GM18861 (cell line): ENCODE measurements around the gene UBE2Q1.

Experiments used
- ATAC-seq: cut with Tn5 transposase; IDR thresholded peaks from one replicate; pipeline ENCODE4 v1.9.1; 2021; ENCODE audit not compliant: unreplicated experiment

Gene UBE2Q1

DNA sequence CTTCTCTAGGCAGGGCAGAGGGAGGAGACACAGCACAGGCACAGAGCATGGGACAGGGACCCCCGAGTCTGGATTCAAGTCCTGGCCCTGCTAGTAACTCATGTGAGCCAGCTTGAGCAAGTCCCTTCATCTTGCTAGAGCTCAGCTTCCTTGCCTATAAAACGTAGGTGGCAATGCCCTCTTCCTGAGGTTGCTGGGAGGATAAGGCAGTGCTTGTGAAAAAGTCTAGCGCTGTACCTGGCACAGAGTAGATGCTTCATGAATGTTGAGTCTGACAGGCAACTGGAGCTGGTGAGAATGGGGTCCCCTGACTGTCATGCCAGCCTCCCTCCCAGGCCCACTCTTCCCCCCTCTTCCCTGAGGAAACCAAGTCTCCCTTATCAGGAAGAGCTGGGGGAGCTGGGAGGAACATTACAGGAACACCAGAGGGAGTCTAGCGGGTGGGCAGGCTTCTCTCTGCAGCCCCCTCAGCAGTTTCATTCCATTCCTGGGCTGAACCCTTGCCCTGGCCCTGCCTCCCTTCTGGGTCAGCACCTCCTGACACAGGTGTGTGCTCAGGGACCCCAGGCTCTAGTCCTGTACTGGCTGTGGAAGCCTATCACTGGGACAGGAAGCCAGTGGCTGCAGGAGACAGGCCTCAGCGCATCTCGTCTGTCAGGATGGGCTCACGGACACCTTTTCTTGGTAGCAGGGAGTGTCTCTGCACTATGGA, 19.0 kb upstream of the UBE2Q1 start:
- ATAC-seq: no peak

DNA sequence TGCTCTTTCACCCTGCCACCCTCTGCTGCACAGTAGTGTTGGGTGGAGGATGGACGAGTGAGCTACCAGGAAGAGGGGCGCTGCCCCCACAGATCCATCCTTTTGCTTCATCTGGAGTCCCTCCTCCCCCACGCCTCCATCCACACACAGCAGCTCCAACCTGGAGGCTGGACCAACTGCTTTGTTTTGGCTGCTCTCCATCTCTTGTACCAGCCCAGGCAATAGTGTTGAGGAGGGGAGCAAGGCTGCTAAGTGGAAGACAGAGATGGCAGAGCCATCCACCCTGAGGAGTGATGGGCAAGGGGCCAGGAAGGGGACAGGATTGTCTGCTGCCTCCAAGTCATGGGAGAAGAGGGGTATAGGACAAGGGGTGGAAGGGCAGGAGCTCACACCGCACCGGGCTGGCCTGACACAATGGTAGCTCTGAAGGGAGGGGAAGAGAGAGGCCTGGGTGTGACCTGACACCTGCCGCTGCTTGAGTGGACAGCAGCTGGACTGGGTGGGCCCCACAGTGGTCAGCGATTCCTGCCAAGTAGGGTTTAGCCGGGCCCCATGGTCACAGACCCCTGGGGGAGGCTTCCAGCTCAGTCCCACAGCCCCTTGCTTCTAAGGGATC, 17.6 kb upstream of the UBE2Q1 start:
- ATAC-seq: no peak

DNA sequence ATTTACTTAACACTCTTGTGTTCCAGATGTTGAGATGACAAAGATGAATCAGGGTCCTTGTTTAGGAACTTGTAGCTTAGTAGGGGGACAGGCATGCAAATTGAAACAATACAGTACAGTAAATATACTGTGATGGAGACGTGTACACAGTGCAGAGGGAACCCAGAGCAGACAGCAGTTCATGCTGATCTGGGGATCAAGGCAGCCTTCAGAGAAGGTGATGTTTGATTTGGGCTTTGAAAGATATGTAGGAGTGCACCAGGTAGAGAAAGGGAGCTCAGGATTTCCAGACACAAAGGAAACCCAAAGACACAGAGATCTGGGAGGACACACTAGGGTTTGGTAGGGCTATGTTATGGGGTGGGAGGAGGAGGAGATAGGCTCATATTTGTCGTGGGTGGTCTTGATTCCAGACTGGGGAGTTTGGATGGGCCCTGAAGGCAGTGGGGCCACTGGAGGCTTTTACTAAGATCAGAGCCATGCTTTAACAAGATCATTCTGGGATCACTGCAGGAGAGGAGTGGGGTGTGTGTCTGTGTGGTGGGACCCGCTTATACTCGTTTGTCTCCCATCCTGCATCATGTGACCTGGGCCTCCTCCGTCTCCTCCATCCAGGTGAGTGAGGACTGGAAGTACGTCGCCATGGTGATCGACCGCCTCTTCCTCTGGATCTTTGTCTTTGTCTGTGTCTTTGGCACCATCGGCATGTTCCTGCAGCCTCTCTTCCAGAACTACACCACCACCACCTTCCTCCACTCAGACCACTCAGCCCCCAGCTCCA, 16.9 kb upstream of the UBE2Q1 start:
- no peak for ATAC-seq

DNA sequence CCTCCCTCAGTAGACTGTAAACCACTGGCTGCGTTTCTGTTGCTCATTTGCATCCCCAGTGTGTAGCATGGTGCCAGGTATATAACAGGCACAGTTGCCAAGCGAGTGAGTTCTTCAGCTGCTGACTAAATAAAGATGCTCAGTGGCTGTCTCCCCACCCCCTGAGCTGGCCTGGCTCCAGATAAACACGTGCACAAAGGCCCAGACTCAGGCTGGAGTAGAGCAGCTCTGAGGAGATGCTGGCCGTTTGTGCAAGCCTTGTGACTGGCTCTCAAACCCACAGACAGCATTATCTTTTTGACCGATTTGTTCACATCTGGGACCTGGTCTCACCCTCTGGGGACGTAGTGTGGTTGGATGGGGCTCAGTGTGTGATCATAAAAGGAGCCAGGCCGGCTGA, 16.3 kb upstream of the UBE2Q1 start:
- no peak for ATAC-seq

DNA sequence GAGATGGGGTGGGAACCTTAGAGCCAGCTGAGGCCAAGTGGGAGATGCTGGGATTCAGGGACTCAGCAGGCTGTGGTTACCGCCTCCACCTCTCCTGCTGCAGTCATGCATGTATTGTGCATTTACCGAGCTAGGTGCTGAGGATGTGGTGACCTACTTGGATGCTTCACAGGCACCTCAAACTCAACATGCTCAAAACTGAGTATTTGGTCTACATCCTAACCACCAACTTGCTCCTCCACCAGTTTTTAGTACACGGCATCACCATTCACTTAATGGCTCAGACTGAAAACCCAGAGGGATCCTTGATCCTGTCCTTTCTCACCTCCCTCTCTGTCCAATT, 14.7 kb upstream of the UBE2Q1 start:
- ATAC-seq: no peak

DNA sequence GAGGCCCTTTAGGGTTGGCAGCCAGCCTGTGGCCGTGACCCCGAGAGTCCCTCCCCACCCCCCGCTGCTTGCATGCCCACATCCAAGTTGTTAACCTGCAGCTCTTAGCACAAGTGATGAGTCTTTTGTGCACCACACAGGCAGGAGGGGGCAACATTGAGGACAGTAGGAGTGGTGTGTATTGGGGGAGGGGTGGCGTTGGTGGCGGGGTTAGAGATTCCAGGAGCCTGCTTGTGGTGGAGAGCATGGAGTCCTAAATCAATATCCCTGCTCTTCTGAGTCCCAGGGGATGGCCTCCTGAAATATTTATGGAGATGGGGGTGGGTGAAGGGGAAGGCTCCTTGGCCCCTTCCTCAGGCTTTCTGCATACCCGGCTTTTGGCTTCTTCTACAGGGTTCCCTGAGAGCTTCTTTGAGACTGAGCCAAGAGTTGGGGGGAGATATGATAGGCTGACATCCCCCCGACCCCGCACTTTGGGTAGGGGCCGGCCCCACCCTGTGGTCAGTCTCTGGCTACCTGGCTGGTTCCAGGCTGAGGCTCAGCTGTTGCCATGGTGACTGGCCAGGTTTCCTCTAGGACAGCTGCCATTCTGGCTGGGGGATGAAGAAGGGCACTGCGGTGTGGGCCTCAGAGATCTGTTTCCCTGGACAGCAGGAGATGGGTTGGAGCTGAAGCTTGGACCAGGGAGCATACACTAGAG, 14.2 kb upstream of the UBE2Q1 start:
- ATAC-seq: no peak

DNA sequence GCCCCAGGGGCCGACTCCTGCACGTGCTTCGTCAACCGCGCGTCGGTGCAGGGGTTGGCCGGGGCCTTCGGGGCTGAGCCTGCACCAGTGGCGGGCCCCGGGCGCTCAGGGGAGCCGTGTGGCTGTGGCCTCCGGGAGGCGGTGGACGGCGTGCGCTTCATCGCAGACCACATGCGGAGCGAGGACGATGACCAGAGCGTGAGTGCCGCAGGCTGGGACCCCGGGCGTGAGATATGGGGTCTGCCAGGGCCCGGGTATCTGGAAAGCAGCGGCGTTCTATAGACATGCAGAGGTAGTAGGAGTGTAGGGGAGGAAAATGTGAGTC, 13.5 kb upstream of the UBE2Q1 start:
- no peak for ATAC-seq

DNA sequence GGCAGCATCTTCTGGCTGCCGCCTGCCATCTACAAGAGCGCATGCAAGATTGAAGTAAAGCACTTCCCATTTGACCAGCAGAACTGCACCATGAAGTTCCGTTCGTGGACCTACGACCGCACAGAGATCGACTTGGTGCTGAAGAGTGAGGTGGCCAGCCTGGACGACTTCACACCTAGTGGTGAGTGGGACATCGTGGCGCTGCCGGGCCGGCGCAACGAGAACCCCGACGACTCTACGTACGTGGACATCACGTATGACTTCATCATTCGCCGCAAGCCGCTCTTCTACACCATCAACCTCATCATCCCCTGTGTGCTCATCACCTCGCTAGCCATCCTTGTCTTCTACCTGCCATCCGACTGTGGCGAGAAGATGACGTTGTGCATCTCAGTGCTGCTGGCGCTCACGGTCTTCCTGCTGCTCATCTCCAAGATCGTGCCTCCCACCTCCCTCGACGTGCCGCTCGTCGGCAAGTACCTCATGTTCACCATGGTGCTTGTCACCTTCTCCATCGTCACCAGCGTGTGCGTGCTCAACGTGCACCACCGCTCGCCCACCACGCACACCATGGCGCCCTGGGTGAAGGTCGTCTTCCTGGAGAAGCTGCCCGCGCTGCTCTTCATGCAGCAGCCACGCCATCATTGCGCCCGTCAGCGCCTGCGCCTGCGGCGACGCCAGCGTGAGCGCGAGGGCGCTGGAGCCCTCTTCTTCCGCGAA, 12.9 kb upstream of the UBE2Q1 start:
- no peak for ATAC-seq

DNA sequence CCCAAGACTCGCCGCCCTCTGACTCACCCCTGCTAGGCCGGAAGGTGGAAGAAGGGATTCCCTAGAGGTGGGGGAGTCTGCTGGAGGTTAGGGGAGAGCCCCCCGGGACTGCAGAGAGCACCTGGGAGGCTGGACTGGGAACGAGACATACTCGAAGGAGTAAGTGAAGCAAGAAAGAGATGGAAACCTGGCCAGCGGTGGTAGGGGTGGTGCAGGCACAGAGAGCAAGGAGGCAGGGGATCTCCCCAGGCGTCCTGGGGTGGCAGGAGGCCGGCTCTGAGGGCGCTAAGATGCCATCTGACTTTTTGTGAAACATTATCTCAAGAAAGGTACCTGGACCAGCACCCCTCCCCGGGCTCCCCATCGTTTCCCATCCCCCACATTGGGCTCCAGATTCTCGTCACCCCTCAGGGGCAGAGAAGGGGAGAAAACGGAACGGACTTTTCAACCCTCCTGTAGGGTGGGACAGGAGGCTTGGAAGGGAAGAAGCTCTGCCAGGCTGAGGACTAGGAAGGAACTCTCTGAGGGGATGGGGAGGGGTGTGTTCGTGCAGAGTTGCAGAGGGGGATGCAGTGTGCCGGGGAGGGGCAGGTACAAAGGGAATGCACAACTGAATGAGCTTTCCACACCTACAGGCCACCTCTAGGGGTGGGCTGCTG, 9.8 kb upstream of the UBE2Q1 start:
- no peak for ATAC-seq

DNA sequence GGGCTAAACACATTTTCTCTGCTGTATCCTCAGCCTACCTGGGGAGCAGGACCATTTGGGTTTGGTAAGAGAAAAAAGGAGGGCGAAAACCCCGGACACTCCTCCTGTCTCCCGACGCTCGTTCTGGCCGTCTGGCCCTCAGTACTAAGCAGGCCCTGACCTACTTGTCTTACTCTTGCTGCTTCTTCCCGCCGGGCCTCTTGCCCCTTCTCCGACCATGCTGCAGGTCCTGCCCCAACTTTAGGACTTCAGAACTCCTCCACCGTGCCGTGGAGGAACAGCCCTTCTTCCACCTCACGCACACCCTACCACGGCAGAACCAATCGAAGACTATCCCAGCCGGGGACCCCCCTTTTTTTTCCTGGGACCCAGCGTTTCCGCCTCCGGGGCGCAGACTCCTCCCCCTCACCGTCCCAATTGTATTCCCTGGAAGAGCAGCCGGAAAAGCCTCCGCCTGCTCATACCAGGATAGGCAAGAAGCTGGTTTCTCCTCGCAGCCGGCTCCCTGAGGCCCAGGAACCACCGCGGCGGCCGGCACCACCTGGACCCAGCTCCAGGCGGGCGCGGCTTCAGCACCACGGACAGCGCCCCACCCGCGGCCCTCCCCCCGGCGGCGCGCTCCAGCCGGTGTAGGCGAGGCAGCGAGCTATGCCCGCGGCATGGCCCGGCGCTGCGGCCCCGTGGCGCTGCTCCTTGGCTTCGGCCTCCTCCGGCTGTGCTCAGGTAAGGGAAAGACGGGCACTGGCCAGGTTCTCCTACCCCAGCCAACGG, 9.1 kb upstream of the UBE2Q1 start, which contains the start of gene CHRNB2:
TSS of gene CHRNB2 (plus strand) at position 393 of the 771 bp plus-strand sequence. CDS start at position 660, 267 bp downstream.
- ATAC-seq: no peak

DNA sequence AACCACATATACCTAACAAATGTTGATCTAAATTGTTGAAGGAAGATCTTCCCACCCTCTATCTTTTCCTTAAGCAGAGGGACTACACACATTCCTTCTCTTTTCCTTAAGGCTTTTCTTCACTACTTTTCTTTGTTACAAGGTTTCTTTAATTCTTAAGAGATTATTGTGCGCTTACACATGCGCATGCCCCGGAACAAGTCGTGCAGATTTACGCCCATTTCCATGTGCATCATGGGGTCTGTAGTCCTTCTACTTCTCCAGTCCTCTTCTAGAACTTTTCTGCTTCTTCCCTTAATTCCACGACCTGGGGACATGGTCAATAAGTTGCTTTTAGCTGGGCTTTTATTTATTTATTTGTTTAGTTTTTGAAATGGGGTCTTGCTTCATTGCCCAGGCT, 7.4 kb upstream of the UBE2Q1 start:
- no peak for ATAC-seq

DNA sequence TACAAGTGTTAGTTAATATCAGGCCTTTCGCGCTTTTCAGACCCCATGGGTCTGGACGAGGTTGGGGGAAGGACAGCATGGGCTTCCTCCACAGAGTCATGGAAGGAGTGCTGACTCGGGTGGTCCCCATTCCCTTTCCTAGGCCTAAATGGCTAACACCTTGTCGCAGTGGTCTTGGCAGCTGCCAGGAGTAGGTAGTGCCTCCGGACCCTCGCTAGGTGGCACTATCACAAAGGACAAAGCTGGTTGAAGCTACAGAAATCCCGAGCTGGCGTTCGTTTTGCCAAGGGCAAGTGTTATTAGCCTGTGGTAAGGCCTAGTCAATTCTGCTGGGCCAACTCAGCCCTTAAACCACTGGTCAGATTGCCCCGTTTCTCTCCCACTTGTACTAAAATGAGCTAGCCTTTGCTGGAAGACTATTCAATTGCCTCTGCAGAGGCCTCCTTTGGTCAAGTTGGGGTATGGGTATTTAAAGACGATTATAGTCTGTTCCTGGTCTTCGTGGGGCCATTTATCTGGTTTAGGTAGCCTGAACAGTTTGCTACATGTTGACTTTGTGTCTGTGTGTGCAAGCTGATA, 1.1 kb upstream of the UBE2Q1 start:
- ATAC-seq: peak; percentile 47

DNA sequence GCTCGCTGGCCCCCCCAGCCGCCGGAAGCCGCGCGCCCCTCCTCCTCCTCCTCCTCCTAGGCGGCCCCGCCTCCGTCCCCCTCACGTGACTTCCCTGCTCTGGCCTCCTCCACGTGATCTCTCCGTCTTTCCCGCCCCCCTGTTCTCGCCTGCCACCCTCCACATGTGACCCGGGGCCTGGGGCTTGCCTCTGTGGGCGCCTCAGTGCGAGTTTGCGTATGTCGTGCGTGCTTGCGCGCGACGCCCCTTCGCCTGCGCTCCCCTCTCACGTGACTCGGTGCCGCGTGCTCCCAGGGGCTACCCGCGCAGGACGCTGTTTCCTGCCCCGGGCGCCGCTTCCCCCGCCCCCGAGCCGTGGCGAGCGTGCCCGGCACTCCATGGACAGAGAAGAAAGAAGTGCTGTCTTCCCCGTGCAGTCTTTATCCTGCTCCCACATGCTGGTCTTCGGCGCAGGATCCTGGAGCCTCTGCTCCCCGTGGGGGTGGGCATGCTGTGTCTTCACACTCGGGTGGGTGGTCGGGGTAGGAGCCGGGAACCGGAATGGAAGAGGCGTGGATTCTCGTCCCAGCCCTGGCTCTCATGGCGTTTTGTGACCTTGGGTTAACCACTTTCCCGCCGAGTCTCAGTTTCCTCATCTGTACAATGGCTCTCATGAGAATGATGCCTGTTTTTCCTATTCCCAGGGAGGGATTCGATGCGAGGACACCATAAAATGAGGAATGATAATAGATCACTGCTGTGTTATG, 431 bp upstream of the UBE2Q1 start:
- peak; percentile 83 for ATAC-seq

DNA sequence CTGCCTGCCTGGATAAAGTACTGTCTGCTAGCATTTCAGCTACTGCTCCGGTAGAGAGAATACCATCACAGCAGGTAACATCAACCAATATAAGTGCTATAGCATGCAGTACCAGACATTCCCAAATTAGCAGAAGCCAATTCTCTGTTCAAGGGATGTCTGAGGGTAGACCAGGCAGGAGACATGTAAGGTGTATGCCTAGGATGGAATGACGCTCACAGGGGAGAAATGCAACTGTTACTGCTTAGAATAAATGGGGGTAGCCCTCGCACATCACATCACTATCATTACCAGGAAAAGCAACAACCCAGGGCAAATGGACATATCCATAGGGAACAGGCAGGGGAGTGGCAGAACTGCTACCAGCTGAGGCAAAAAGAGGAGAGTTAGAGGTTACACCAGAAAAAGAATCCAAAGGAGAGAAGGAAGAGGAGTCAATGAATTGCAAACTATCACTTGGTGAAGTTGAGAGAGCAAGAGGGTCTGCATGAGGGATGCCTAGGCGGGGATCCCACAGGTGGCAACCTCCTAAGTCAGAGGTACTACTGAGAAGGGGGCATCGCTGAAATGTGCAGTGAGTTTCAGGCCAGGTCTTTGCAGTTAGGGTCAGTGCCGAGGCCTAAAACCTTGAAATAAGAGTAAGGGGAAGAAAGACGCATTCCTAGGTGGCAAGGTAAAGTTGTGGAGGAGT, 1.1 kb downstream of the UBE2Q1 start:
- no peak for ATAC-seq

DNA sequence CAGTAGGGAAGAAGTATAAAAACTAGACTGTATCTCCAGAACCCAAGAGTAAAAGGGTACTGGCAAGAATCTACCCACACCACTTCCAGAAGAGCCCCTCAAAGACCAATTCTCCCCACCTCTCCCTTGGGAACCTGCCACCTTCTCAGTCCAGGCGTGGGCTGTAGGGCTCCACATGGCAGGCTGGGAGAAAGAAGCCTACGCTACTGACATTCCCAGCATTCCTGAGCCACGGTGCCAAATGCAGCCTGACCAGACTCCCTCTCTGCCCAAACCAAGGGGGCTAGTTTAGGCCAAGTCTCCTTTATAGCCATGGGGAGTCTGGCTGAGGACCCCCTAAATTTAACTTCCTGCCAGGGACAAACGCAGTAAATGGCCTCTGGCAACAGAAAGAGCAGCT, 2.0 kb downstream of the UBE2Q1 start:
- ATAC-seq: no peak

DNA sequence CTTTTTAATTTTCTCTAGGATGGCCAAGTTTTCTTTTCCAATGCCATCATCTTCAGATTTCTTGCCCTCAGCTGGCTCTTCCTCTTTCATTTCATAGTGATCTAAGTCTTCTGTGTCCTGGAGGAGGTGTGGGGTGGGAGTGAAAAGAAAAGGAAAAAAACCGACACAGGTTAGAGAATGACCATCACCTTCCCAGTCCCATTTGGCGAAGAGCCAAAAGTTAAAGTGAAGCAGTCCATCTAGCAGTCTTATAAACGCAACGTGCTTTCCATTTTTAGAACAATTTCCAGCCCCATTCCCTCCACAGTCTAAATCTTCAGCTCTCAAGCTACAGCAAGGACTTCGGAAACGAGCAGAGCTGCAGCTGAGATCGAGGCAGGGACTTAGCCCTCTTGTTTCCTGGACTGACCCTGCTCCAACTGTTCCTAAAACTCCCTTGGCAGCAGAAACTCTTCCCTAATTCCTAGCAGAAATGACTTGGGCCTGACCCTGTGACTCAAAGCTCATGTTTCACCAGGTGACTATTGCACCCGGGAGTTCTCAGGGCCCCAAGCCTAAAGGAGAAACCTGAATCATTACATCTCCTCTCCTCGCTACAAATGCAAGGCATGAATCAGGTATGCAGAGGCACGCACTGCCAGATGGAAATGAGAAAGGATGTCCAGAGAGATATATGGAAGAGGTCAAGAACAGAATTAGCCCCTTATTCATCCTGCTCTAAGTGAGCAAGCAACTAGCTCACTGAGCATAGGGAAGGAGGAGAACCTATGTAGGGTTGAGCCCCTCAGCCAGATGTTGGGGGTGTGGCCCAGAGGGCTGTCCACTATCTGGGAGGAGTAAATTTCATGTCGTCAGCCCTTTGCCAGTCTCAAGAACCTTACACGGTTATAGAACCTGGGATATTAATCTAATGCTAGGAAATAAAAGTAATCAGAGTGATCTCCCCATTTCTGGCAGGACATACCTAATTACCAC, 5.1 kb downstream of the UBE2Q1 start:
- ATAC-seq: no peak

DNA sequence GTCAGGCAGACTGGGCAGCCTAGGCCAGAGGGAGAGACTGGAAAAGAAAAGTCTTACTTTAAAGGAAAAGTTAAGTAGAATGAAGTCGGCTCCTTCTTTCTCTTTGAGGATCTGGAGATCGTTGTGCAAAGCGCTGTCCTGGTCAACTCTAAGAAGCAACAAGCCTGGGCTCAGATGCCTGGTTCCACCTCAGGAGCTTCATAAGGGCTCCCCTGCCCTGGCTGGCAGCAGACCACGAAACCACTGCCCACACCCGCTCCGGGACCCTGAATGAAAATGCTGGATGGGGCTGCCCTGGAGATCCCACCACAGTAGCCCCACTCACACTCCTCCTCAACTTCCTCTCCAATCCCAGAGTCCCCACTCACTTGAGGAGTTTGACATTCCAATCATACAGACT, 6.4 kb downstream of the UBE2Q1 start:
- no peak for ATAC-seq
